ENCODE results near the gene PACS1.

PACS1 gene

DNA sequence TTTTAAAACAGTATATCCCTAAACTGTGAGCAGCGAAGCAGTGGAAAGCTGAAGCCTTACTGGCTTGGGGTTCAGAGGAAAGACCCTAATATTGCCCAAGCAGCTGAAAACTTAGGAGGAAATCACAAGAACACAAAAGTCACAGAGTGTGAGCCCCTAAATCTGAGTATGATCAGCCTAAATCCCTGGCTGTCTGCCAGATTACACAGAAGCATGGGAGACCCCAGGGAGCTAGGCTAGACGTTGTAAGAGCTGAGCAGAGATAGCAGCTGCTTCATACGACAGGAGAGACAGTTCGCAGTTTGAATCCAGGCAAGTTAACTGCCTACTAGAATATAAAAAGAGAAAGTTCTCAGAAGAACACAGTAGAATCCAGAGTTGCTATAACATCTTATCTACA lies 81.2 kb downstream of the PACS1 start:
- Histone ChIP-seq H3K79me2 (ENCODE audit: low read length) (no peaks in the 10 kb centered on the region), H3K4me3 (ENCODE audit: low read length) (no peak overlapping the region)

DNA sequence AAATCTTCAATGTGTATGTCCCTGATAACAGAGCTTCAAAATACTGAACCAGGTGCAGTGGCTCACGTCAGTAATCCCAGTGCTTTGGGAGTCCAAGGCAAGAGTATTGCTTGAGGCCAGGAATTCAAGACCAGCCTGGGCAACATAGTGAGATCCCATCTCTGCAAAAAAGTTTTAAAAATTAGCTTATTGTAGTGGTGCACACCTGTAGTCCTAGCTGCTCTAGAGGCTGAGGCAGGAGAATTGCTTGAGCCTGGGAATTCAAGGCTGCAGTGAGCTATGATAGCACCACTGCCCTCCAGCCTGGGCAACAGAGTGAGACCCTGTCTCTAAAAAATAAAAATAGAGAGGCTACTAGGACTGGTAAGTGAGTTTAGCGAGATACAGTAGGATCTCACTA lies 84.0 kb downstream of the PACS1 start:
- Histone ChIP-seq H3K9me3 (ENCODE audit: insufficient read depth, low read length) (no peaks in the 10 kb centered on the region), H3K36me3 (replicated peaks; ENCODE audit: low read depth, low read length) (no peaks in the 10 kb centered on the region), H3K4me2 (ENCODE audit: low read length) (no peak overlapping the region), H3K27me3 (ENCODE audit: low read depth, low read length) (no peaks in the 10 kb centered on the region), H2AFZ (ENCODE audit: low read depth, low read length) (no peak overlapping the region), H3K4me1 (ENCODE audit: low read length) (peaks cover 12% of the 10 kb centered on the region), H3K27ac (ENCODE audit: low read length) (no peak overlapping the region), H3K4me3 (ENCODE audit: low read length) (no peak overlapping the region), H4K20me1 (ENCODE audit: insufficient read depth, low read length) (no peaks in the 10 kb centered on the region), H3K79me2 (ENCODE audit: low read length) (no peaks in the 10 kb centered on the region), H3K9ac (ENCODE audit: low read length) (no peak overlapping the region)
- no peak for TF ChIP-seq EZH2phosphoT487 (IDR thresholded peaks at IDR 0.05; ENCODE audit: low read depth)
- TF ChIP-seq, protein P1, sequence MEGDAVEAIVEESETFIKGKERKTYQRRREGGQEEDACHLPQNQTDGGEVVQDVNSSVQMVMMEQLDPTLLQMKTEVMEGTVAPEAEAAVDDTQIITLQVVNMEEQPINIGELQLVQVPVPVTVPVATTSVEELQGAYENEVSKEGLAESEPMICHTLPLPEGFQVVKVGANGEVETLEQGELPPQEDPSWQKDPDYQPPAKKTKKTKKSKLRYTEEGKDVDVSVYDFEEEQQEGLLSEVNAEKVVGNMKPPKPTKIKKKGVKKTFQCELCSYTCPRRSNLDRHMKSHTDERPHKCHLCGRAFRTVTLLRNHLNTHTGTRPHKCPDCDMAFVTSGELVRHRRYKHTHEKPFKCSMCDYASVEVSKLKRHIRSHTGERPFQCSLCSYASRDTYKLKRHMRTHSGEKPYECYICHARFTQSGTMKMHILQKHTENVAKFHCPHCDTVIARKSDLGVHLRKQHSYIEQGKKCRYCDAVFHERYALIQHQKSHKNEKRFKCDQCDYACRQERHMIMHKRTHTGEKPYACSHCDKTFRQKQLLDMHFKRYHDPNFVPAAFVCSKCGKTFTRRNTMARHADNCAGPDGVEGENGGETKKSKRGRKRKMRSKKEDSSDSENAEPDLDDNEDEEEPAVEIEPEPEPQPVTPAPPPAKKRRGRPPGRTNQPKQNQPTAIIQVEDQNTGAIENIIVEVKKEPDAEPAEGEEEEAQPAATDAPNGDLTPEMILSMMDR (IDR thresholded peaks at IDR 0.05; ENCODE audit: low read depth, low read length) = no peak

More for the DNA sequence above, 81.2 kb downstream of the PACS1 start:
- Histone ChIP-seq H3K9me3 (ENCODE audit: insufficient read depth, low read length) (no peaks in the 10 kb centered on the region), H3K9ac (ENCODE audit: low read length) (no peak overlapping the region), H4K20me1 (ENCODE audit: insufficient read depth, low read length) (no peaks in the 10 kb centered on the region), H3K36me3 (replicated peaks; ENCODE audit: low read depth, low read length) (no peaks in the 10 kb centered on the region), H3K4me2 (ENCODE audit: low read length) (no peak overlapping the region), H3K27me3 (ENCODE audit: low read depth, low read length) (no peaks in the 10 kb centered on the region), H3K27ac (ENCODE audit: low read length) (no peak overlapping the region), H2AFZ (ENCODE audit: low read depth, low read length) (no peak overlapping the region), H3K4me1 (ENCODE audit: low read length) (0 out of 2 replicates have a peak, but pooled peaks cover 4% of the 10 kb centered on the region)
- no peak for TF ChIP-seq EZH2phosphoT487 (IDR thresholded peaks at IDR 0.05; ENCODE audit: low read depth)
- TF ChIP-seq, protein P1 (IDR thresholded peaks at IDR 0.05; ENCODE audit: low read depth, low read length) = no peak

DNA sequence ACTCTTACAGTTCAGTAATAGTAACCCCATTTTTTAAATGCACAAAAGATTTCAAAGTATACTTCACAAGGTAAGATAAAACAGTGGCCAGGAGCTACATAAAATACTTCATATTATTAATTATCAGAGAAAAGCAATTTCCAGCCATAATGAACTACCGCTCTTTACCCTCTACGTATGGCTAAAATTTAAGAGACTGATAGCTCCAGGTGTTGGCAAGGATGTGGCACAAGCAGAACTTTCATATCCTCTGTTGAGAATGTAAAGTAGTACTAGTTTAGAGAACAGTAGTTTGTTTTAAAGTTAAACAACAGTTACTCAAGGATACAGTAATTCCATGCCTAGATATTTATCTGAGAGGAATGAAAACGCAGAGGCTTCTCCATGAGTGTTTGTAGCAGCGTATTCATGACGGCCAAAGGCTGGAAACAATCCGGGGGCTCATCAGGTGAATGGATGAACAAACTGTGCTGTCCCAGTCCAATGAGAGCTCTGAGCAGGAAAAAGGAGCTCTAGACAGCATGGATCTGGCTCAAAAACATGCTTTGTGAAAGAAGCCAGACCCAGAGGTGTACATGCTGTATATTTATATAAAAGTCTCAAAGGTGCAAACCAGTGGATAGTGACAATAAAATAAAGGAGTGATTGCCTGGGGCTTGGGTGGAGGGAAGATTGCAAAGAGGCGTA lies 85.5 kb downstream of the PACS1 start:
- H3K36me3 ChIP-seq (replicated peaks; ENCODE audit: low read depth, low read length) = no peaks in the 10 kb centered on the region

DNA sequence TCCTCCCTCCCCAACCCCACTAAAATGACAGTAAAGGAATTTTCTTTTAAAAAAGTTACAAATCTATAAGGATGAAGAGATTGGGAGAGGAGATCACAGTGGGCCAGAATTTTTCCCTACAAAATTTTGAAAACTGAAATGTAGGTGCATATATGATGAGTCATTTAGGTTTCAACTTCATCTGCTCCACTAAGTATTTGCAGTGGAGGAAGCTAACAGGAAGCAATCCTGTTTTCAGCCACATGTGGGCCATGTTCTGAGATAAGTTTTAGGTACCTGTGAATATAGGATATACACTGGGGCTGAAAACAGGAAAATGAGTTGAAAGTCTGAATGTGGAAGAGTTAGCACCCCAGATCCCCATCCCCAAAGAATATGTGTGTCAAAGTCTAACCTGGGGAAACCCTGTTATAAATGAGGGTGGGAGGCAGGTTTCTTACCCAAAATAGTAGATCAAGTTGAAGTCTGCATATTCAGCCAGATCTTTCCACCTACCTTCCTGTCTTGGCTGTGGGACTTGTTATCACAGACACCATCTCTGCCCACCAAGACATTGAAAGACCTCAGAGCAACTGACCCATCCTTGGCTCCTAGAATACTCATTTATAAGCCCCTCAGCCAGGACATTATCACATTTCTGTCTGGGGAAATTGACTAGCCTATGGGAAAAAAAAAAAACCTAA lies 87.3 kb downstream of the PACS1 start:
- TF ChIP-seq, protein P1 (IDR thresholded peaks at IDR 0.05; ENCODE audit: low read depth, low read length) = no peak
- TF ChIP-seq EZH2phosphoT487 (IDR thresholded peaks at IDR 0.05; ENCODE audit: low read depth) = no peak
- H3K4me1 ChIP-seq (ENCODE audit: low read length) = peaks cover 8% of the 10 kb centered on the region
- H4K20me1 ChIP-seq (ENCODE audit: insufficient read depth, low read length) = no peaks in the 10 kb centered on the region
- H3K9ac ChIP-seq (ENCODE audit: low read length) = no peak overlapping the region
- H2AFZ ChIP-seq (ENCODE audit: low read depth, low read length) = no peak overlapping the region
- H3K9me3 ChIP-seq (ENCODE audit: insufficient read depth, low read length) = no peaks in the 10 kb centered on the region
- H3K79me2 ChIP-seq (ENCODE audit: low read length) = no peaks in the 10 kb centered on the region
- no peak overlapping the region for H3K4me3 ChIP-seq (ENCODE audit: low read length)
- no peaks in the 10 kb centered on the region for H3K27me3 ChIP-seq (ENCODE audit: low read depth, low read length)
- no peak overlapping the region for H3K27ac ChIP-seq (ENCODE audit: low read length)
- H3K4me2 ChIP-seq (ENCODE audit: low read length) = no peak overlapping the region
- H3K36me3 ChIP-seq (replicated peaks; ENCODE audit: low read depth, low read length) = no peaks in the 10 kb centered on the region

More for the DNA sequence above, 85.5 kb downstream of the PACS1 start:
- TF ChIP-seq, protein P1 (IDR thresholded peaks at IDR 0.05; ENCODE audit: low read depth, low read length) = no peak
- no peak for TF ChIP-seq EZH2phosphoT487 (IDR thresholded peaks at IDR 0.05; ENCODE audit: low read depth)
- Histone ChIP-seq H3K4me3 (ENCODE audit: low read length) (no peak overlapping the region), H3K9ac (ENCODE audit: low read length) (no peak overlapping the region), H3K4me1 (ENCODE audit: low read length) (peaks cover 11% of the 10 kb centered on the region), H3K4me2 (ENCODE audit: low read length) (no peak overlapping the region), H3K27ac (ENCODE audit: low read length) (no peak overlapping the region), H3K9me3 (ENCODE audit: insufficient read depth, low read length) (no peaks in the 10 kb centered on the region), H2AFZ (ENCODE audit: low read depth, low read length) (no peak overlapping the region), H3K27me3 (ENCODE audit: low read depth, low read length) (no peaks in the 10 kb centered on the region), H4K20me1 (ENCODE audit: insufficient read depth, low read length) (no peaks in the 10 kb centered on the region), H3K79me2 (ENCODE audit: low read length) (no peaks in the 10 kb centered on the region)
